ENCODE data around the gene ELP5. TPM values are rescaled to one million over a fixed set of nuclear protein-coding genes. Genes with fewer than 3 reads are reported as not detected.

ELP5 gene
- total RNA-seq, 1 experiment from 2014 or later, result 49.6 TPM

DNA sequence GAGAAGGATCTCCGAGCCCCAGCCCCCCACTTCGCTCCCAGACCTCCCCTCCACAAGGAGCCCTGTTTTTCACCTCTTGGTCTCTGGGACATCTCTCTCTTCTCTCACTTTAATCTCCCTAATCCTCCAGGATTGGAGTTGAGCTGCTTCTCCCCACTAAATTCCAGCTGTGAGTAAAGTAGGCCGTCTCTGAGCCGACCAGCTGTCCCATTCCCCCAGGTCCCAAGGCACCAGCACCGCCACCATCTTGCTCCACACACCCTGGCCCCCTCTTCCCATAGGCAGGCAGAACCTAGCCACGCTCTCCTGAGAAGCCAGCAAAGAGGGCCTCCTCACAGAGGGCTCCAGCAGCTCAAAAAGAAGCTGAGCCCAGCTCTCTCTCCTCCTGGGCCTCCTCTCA is 33.3 kb upstream of the ELP5 start:
- Histone ChIP-seq H4K91ac (ENCODE audit: insufficient read length, low read depth, low read length) (no peak overlapping the region), H3K79me2 (ENCODE audit: insufficient read depth, low read length) (no peaks in the 10 kb centered on the region), H2AK5ac (ENCODE audit: insufficient read length, low read length) (no peak overlapping the region), H3K23me2 (ENCODE audit: insufficient read length, low read depth, low read length, poor library complexity, severe bottlenecking) (peaks cover 23% of the 10 kb centered on the region), H3K4me2 (ENCODE audit: insufficient read depth, insufficient read length, low read length) (no peak overlapping the region), H3K4ac (ENCODE audit: low read depth, low read length) (no peak overlapping the region), H2BK120ac (ENCODE audit: low read depth, low read length, poor library complexity, severe bottlenecking) (no peak overlapping the region), H2BK15ac (ENCODE audit: low read depth, low read length) (no peak overlapping the region), H3K79me1 (ENCODE audit: insufficient read depth, low read depth, low read length, poor library complexity, severe bottlenecking) (no peaks in the 10 kb centered on the region), H2BK20ac (ENCODE audit: low read depth, low read length, poor library complexity, severe bottlenecking) (no peak overlapping the region), H3K23ac (ENCODE audit: insufficient read length, low read depth, low read length) (no peak overlapping the region), H3K56ac (ENCODE audit: insufficient read length, low read depth, low read length) (no peak overlapping the region), H3K18ac (ENCODE audit: insufficient read length, low read depth, low read length) (no peak overlapping the region), H3K4me1 (ENCODE audit: insufficient read depth, low read length) (no peaks in the 10 kb centered on the region; the same call in 1 of the 2 replicates), H4K20me1 (ENCODE audit: control insufficient read depth, insufficient read depth, insufficient read length) (no peaks in the 10 kb centered on the region), H3K27ac (ENCODE audit: insufficient read length, low read depth, low read length) (no peak overlapping the region), H2BK12ac (ENCODE audit: insufficient read length, low read depth, low read length) (no peak overlapping the region), H2AFZ (ENCODE audit: low read length) (no peak overlapping the region), H4K5ac (ENCODE audit: insufficient read length, low read depth, low read length) (no peak overlapping the region), H4K8ac (replicated peaks; ENCODE audit: insufficient read length, low read depth, low read length) (no peak overlapping the region), H3K14ac (ENCODE audit: insufficient read depth, low read length) (no peak overlapping the region), H3K27me3 (ENCODE audit: insufficient read depth, low read length) (no peaks in the 10 kb centered on the region), H3T11ph (ENCODE audit: low read length) (no peak overlapping the region), H2BK5ac (ENCODE audit: insufficient read length, low read length) (no peak overlapping the region), H3K9me3 (ENCODE audit: control insufficient read depth, low read depth, low read length) (no peaks in the 10 kb centered on the region), H3K9ac (ENCODE audit: extremely low read depth, insufficient read length, low read length) (no peak overlapping the region)
- Mint-ChIP-seq H3K9me3 (no peaks in the 10 kb centered on the region; a peak in 1 of 5 replicates), H3K36me3 (ENCODE audit: insufficient read depth in 1 of 3, low read depth in 3 of 3) (peaks cover 11 to 35% (median 27%) of the 10 kb centered on the region in 3 experiments; a peak in 6 of 7 replicates), H3K4me1 (peaks cover 52 to 55% of the 10 kb centered on the region in 2 experiments), H3K27me3 (ENCODE audit: low read depth) (peaks cover 1% of the 10 kb centered on the region; the same call in 1 of the 2 replicates), H3K4me3 (peak overlapping the region; percentile 95 to 97), H3K27ac (peak overlapping the region in 1 of 3 experiments; percentile 66; a peak in 3 of 7 replicates)
- no peak for DNase-seq
- no peak for TF ChIP-seq CTCF (conservative IDR thresholded peaks at IDR 0.05)
- no CpG with 5 or more reads among the region's 6 CpGs for WGBS (ENCODE audit: extremely low coverage, insufficient read length, low lambda C conversion rate)
